Endothelial cell of umbilical vein (primary cell): ENCODE measurements around the gene ZSCAN32. TPM values are rescaled to one million over a fixed set of nuclear protein-coding genes. Genes with fewer than 3 reads are reported as not detected.

ENCODE experiments used
- BruUV-seq: library from RNA; stranded (reverse); fragments of 400-500 nt; replicated peaks from 2 replicates; lab custom pipeline; 2021; lab: Mats Ljungman, UMichigan
- CTCF ChIA-PET: fragments of 300-600, 350-600 bp; sonication (Branson Sonifier 250); formaldehyde crosslinking; loops from one replicate; lab custom pipeline; 2021; ENCODE audit warnings: antibody characterized with exemption, inconsistent platforms; lab: Charles Lee
- POLR2A ChIA-PET: fragments of 300-600, 350-600 bp; sonication (Branson Sonifier 250); formaldehyde crosslinking; loops from one replicate; lab custom pipeline; 2021; ENCODE audit warnings: antibody characterized with exemption, inconsistent platforms; lab: Charles Lee
- DNase-seq: peaks from one replicate; pipeline ENCODE4 v3.0.0-alpha.2; 2011; ENCODE audit warnings: low read depth, low spot score
- FAIRE-seq: peaks from 2 replicates; lab custom pipeline; 2011; peaks lifted over from hg19 to GRCh38; lab: Jason Lieb, UNC
- H2AFZ ChIP-seq: 2 replicates; pipeline ENCODE4 v1.6.0; 2012; ENCODE audit warnings: low read depth, low read length, control low read depth, inconsistent platforms
- H3K27ac ChIP-seq: 2 replicates; pipeline ENCODE4 v1.5.1; 2011; ENCODE audit warnings: low read depth, mild to moderate bottlenecking, control low read depth, low read length, moderate library complexity; ENCODE audit not compliant: insufficient read depth
- H3K27me3 ChIP-seq, 2 experiments: 2 replicates each; pipeline versions ENCODE4 v1.6.0 to v1.6.1; 2011; ENCODE audit warnings: low read length in 2 of 2, mixed read lengths in 1 of 2; ENCODE audit not compliant: control insufficient read depth in 2 of 2, insufficient read depth in 2 of 2
- H3K36me3 ChIP-seq, 2 experiments: 2 replicates in 1 of 2; 3 replicates in 1 of 2; pipeline ENCODE4 v1.5.1; 2011; ENCODE audit warnings: low read length in 2 of 2, mild to moderate bottlenecking in 1 of 2, moderate library complexity in 1 of 2; ENCODE audit not compliant: control insufficient read depth in 2 of 2, insufficient read depth in 2 of 2; ENCODE audit errors: extremely low read depth in 1 of 2
- H3K4me1 ChIP-seq: 3 replicates; pipeline ENCODE4 v1.5.1; 2011; ENCODE audit warnings: mild to moderate bottlenecking, low read length; ENCODE audit not compliant: control insufficient read depth, insufficient read depth; ENCODE audit errors: extremely low read depth
- H3K4me2 ChIP-seq: 2 replicates; pipeline ENCODE4 v1.6.1; 2011; ENCODE audit warnings: low read length, control low read depth, mixed read lengths; ENCODE audit not compliant: insufficient read depth
- H3K4me3 ChIP-seq, 3 experiments: fragments of 200-600 bp in 1 of 3; sonication (generic), shearing (Covaris generic) in 1 of 3; replicated peaks in 1 of 3; 2 replicates each; pipeline ENCODE4 v1.5.1; 2011 to 2016; ENCODE audit warnings: control low read depth in 3 of 3, low read length in 3 of 3, mild to moderate bottlenecking in 2 of 3, inconsistent platforms in 1 of 3, low read depth in 1 of 3, moderate library complexity in 1 of 3; ENCODE audit not compliant: insufficient read depth in 1 of 3
- H3K79me2 ChIP-seq: 2 replicates; pipeline ENCODE4 v1.6.0; 2012; ENCODE audit warnings: low read length, inconsistent platforms; ENCODE audit not compliant: control insufficient read depth, insufficient read depth
- H3K9ac ChIP-seq: replicated peaks from 2 replicates; pipeline ENCODE3; 2011; ENCODE audit warnings: low read length, control low read depth; ENCODE audit not compliant: insufficient read depth; ENCODE audit errors: extremely low read depth
- H3K9me1 ChIP-seq: replicated peaks from 3 replicates; pipeline ENCODE4 v1.6.0; 2011; ENCODE audit warnings: mild to moderate bottlenecking, low read length; ENCODE audit not compliant: control insufficient read depth, insufficient read depth; ENCODE audit errors: extremely low read depth
- H3K9me3 ChIP-seq: replicated peaks from 2 replicates; pipeline ENCODE4 v1.5.1; 2012; ENCODE audit warnings: low read length, inconsistent platforms; ENCODE audit not compliant: control insufficient read depth, insufficient read depth
- H4K20me1 ChIP-seq: replicated peaks from 2 replicates; pipeline ENCODE3; 2011; ENCODE audit warnings: mild to moderate bottlenecking, low read length; ENCODE audit not compliant: control insufficient read depth, insufficient read depth; ENCODE audit errors: extremely low read depth
- CTCF ChIP-seq, 2 donors: IDR thresholded peaks; 1 replicate in 1 of 2; 2 replicates in 1 of 2; pipeline ENCODE4 v1.5.1; 2011; ENCODE audit warnings: low read length in 2 of 2, mild to moderate bottlenecking in 2 of 2, moderate library complexity in 2 of 2, control low read depth in 1 of 2, inconsistent platforms in 1 of 2, low read depth in 1 of 2; ENCODE audit not compliant: insufficient read depth in 1 of 2; ENCODE audit errors: extremely low read depth in 1 of 2
- EZH2 ChIP-seq: IDR thresholded peaks from 2 replicates; pipeline ENCODE4 v1.6.1; 2012; ENCODE audit warnings: borderline replicate concordance, low read depth, mild to moderate bottlenecking, moderate library complexity, low read length, inconsistent platforms; ENCODE audit not compliant: severe bottlenecking
- GATA2 ChIP-seq: IDR thresholded peaks from 2 replicates; pipeline ENCODE4 v1.7.0; 2011; ENCODE audit warnings: low read depth, mild to moderate bottlenecking, moderate library complexity, mixed read lengths, low read length; ENCODE audit not compliant: insufficient read length, insufficient read depth
- JUN ChIP-seq: IDR thresholded peaks from 2 replicates; pipeline ENCODE4 v1.6.1; 2011; ENCODE audit warnings: borderline replicate concordance, low read depth; ENCODE audit not compliant: insufficient read length, insufficient read depth
- MAX ChIP-seq: IDR thresholded peaks from 2 replicates; pipeline ENCODE4 v1.6.1; 2011; ENCODE audit not compliant: insufficient read depth, insufficient read length
- POLR2A ChIP-seq: IDR thresholded peaks from 2 replicates; pipeline ENCODE4 v1.6.1; 2012; ENCODE audit warnings: low read depth, mild to moderate bottlenecking, control low read depth, low read length
- POLR2AphosphoS5 ChIP-seq: IDR thresholded peaks from 2 replicates; pipeline ENCODE4 v1.6.1; 2012; ENCODE audit warnings: low read depth, mild to moderate bottlenecking, control low read depth, low read length, moderate library complexity; ENCODE audit not compliant: insufficient read depth
- dilution Hi-C: fragments of 300-500 bp; cut with MboI; formaldehyde crosslinking; loops from one replicate; pipeline ENCODE4 v1.15.0; 2019; ENCODE audit warnings: low sequenced_read_pairs; ENCODE audit not compliant: extremely low pct_ligation_motif_present
- intact Hi-C: fragments of 100-400 bp; cut with micrococcal nuclease; formaldehyde crosslinking; loops from one replicate; pipeline ENCODE4 v1.10.0; 2022
- polyA plus RNA-seq, 4 experiments: library from polyadenylated mRNA; depleted of rRNA in 3 of 4; stranded (reverse) in 3 of 4; unstranded in 1 of 4; fragments of >200 nt; gene quantifications; 2 replicates each; pipeline versions ENCODE4 v1.2.1 to v1.2.3, GENCODE V29; 2011 to 2012; ENCODE audit warnings: missing spikeins in 1 of 4
- total RNA-seq: library from RNA; stranded (reverse); gene quantifications from 2 replicates; pipeline ENCODE4 v1.2.3, GENCODE V29; 2021

ZSCAN32 gene
- total and polyA plus RNA-seq, 2 donors (not counting 3 experiments of a cell fraction or from before 2014, with no cell fraction given): 8.0 to 10.9 TPM

- FAIRE-seq: no peak
- Histone ChIP-seq H3K36me3 (no peaks in the 10 kb centered on the region), H3K4me3 (no peak overlapping the region), H4K20me1 (no peaks in the 10 kb centered on the region), H3K27ac (no peak overlapping the region), H3K4me2 (no peak overlapping the region), H3K9ac (no peak overlapping the region), H3K9me1 (no peaks in the 10 kb centered on the region), H3K4me1 (no peaks in the 10 kb centered on the region), H3K27me3 (no peaks in the 10 kb centered on the region), H2AFZ (no peak overlapping the region), H3K9me3 (no peaks in the 10 kb centered on the region), H3K79me2 (no peaks in the 10 kb centered on the region)
- CTCF ChIA-PET: no interaction called here
- TF ChIP-seq JUN (no peak), GATA2 (no peak), CTCF (IDR thresholded peaks at IDR 0.05; ENCODE audit: extremely low read depth in 1 of 2, insufficient read depth in 1 of 2, low read depth in 1 of 2, low read length in 2 of 2) (no peak), POLR2AphosphoS5 (no peak), POLR2A (no peak)
- intact Hi-C loops (no loop called here), dilution Hi-C loops (no loop called here)
- no TSS peak for BruUV-seq
- no peak for DNase-seq
- POLR2A ChIA-PET: no interaction called here
Measured at GRCh38 chr16:3375680-3376079, 25.1 kb downstream of the ZSCAN32 start.

GRCh38 chr16:3369073-3369472 is 31.7 kb downstream of the ZSCAN32 start:
- no peak overlapping the region for H3K9ac ChIP-seq
- POLR2A ChIA-PET: no interaction called here
- BruUV-seq: no TSS peak
- peaks cover 2% of the 10 kb centered on the region for H3K4me1 ChIP-seq
- dilution Hi-C loops: no loop called here
- no peak overlapping the region for H3K4me2 ChIP-seq
- FAIRE-seq (no peak), DNase-seq (no peak)
- no peaks in the 10 kb centered on the region for H3K9me1 ChIP-seq
- H4K20me1 ChIP-seq: no peaks in the 10 kb centered on the region
- no peaks in the 10 kb centered on the region for H3K27me3 ChIP-seq
- intact Hi-C loops: loop anchor here (5.0 kb wide), 1 partner anchor 33 kb away; the partner anchor contains the start of genes ZNF174 and ZSCAN32
- no peaks in the 10 kb centered on the region for H3K36me3 ChIP-seq
- TF ChIP-seq JUN (no peak), POLR2AphosphoS5 (no peak), POLR2A (no peak), EZH2 (no peak), MAX (no peak), GATA2 (no peak)
- CTCF ChIA-PET: no interaction called here
- no peak overlapping the region for H2AFZ ChIP-seq
- no peaks in the 10 kb centered on the region for H3K9me3 ChIP-seq
- H3K4me3 ChIP-seq: no peak overlapping the region
- no peaks in the 10 kb centered on the region for H3K79me2 ChIP-seq
- no peak overlapping the region for H3K27ac ChIP-seq
